HG03520 (cell line): ENCODE data around the gene BTBD9.

ENCODE experiments used
- ATAC-seq: cut with Tn5 transposase; IDR thresholded peaks from one replicate; pipeline ENCODE4 v1.9.1; 2021; ENCODE audit warnings: mild to moderate bottlenecking, moderate library complexity; ENCODE audit not compliant: unreplicated experiment

BTBD9 gene

DNA sequence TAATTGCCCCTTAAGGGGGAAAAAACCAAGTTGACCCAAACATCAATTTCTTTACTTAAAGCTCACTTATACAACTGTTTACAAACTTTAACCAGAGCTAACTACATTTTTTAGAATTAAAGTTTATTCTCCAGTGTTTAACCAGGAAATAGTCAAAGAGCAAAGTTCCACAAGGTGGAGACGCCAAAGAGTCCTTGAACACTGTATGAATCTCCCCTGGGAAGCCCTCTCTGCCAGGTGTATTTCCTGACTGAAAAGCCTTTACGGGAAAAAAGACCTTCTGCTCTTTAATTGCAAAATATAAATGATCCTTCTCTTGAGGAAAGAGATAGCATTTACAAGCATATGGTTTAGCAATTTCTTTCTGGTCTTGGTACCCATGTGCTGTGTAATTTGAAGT lies 36.2 kb downstream of the BTBD9 start:
- ATAC-seq = no peak

DNA sequence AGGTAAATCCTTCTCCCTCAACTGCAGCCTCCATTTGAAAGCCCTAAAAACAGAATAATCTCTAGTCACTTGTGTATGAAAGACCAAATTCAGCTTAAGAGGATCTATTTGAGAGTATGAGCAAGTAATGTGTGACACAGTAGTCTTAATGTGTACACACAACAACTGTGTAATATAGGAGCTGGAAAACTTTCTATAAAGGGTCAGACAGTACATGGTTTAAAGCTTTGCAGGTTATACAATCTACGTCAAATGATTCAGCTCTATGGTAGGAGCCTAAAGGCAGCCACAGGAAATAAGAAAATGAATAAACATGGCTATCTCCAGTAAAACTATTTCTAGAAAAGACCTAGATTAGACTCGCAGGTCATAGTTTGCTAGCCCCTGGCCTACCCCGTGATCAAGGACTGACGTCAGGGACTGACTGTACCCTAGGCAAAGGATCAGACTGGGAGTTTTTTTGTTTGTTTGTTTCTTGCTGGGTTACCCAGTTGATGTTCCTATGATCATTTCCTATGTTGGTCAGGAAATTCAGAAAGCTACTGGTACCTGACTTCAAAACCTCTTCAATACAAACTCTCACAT lies 39.7 kb downstream of the BTBD9 start:
- ATAC-seq = no peak

GRCh38 chr6:38599261-38599660 lies 40.5 kb downstream of the BTBD9 start:
- ATAC-seq = no peak

GRCh38 chr6:38593998-38594665 lies 45.6 kb downstream of the BTBD9 start:
- no peak for ATAC-seq

- no peak for ATAC-seq
Observed at GRCh38 chr6:38593409-38593808, 46.3 kb downstream of the BTBD9 start.

- no peak for ATAC-seq
Observed at GRCh38 chr6:38591439-38591838, 48.3 kb downstream of the BTBD9 start.

DNA sequence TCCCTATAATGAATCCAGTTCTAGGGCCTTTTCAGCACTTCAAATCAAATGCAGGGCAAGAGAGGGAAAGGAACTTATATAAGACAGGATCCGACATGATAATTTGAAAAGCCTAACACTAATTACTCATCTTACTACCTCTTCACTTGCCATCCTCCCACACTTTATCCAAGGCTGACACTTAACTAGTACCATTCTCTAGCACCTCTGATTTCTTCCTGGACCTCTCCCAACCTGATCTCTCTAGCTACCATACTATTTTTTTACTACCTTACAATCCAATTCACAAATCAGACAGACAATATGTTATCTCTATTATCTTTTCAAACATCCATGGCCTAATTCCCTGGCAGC lies 50.4 kb downstream of the BTBD9 start:
- no peak for ATAC-seq

DNA sequence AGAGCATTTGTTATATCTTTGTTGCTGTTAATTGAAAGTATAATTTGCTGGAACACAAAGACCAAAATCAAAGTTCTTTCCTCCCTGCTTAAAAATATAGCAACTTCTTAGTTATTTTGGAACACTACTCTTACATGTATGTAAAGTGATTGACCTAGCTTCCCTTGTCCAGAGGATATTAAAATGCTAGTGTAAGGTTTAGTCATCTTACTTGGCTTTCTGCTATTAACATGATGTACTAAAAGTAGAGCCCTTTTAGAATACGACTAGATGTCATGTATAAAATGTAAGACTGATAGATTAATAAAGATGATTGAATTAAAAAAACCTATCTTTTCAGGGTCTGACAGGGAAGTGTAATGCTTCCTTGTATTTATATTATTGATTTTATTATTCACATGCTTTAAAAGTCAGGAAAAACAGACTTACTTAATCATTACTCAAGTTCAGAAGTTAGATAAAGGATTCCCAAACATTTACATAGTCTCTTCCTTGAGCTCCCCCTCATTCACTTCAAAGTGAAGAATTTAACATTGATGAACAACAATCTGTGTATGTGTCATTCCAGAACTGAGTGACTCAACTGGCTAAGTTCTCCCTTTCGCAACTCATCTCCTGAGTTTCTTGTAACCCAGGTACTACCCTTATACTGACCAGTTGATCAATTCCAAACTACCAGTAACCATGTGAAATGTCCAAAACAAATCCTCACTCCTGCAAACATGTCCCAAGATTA lies 50.9 kb downstream of the BTBD9 start:
- no peak for ATAC-seq

- ATAC-seq = no peak
Observed at GRCh38 chr6:38587766-38588362, 51.9 kb downstream of the BTBD9 start.

DNA sequence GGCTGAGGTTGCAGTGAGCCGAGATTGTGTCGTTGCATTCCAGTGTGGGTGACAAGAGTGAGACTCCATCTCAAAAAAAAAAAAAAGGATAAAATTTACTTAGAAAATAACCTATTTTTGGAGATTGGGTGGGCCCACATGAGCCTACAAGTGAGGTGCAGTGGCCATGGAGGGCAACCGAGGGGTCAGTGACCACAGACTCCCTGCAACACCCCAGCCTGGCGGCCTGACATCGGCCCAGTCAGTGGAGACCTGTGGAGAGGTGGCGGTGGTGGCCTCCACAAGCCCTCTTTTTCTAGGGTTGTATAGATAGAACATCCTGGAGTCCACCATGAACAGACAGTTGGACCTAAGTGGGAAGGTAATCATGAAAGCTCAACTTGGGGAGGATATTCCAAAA lies 52.7 kb downstream of the BTBD9 start:
- no peak for ATAC-seq

- ATAC-seq = no peak
Observed at GRCh38 chr6:38584731-38585130, 55.0 kb downstream of the BTBD9 start.

DNA sequence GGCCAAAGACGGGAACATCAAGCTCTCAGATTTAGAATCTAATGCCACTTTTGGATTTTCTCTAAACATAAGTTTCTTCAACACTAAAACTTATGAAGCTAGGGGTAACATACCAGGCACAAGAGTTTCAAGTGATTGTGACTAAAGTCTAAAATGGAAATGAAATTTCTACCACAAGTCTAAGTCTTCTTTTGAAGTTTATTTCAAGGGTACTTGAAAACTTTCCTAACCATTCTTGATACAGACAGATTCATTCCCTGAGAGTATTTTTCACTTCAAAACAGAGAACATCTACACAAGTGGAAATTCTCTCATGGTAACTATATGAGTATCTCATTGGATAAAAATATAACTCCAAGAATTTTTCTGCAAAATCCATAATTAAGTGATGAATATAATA lies 56.2 kb downstream of the BTBD9 start:
- no peak for ATAC-seq

DNA sequence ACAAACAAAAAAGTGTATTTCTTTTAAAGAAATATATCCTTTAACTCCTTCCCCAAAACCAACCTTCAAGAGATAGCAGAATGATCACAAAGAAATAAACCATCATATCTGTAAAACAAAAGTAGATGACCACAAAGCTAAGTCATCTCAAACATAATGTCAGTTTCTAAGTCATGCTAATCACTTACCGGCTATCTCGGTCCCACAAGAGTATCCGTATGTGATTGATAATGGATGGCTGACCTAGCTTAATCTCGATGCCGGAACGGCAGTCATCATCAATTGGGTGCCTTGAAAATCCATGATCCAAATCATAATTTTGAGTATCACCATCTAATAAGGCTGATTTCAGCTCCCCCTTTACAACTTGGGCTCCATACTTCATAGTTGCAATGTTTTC lies 59.7 kb downstream of the BTBD9 start:
- ATAC-seq = no peak

DNA sequence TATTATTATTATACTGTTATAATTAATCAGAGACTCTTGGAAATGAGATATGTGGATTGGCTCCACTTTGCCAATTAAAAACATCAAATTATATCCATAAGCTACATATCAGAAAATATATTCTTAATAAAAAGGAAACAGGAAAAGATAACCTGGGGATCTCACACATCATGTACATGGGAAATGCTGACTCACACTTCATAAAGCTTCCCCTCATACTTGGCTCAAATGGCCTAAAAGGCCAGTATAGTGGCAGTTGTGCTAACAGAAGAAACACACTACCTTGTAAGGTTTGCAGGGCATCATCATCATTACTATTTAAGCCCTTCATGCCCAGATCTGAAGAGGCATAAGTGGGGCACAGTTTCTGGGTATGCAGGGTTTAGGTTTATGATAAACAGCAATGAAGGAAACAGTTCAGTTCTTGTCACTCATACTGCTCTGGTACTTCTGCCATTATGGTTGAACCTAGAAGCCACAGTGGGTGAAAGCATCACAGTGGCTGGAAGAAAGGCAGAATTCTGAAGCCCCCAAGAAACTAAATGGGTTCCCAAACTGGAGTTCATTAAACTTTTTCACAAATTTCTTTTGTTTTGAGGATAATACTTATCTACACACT lies 60.6 kb downstream of the BTBD9 start:
- no peak for ATAC-seq

- no peak for ATAC-seq
Observed at GRCh38 chr6:38578075-38578474, 61.7 kb downstream of the BTBD9 start.

- ATAC-seq = no peak
Observed at GRCh38 chr6:38577492-38577891, 62.2 kb downstream of the BTBD9 start.

DNA sequence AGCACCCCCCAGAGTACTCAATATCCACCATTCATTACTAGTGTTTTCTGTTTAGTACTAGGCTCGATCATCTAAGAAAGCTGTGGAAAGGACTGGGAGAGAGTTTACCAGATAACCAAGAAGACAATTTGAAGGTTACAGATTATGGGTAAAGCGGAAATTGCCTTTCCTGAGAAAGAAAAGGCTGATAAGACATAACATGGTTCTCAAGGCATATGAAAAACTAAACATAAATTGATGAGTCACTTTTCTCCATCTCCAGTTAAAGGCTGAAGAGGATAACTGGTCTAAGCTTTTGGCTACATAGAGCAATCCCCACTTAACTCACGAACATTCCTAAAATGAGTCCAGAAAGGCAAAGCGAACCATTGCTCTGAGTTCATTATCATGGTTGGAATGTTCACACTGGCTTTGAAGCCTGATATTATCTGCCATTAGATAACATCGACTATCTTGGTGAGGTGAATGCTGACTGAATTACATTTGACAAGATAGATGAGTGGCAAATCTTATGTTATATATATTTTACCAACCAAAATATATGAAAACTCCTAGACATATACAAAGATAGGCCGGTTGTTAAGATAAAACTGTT lies 65.8 kb downstream of the BTBD9 start:
- ATAC-seq = no peak

- no peak for ATAC-seq
Observed at GRCh38 chr6:38572186-38572813, 67.4 kb downstream of the BTBD9 start.

DNA sequence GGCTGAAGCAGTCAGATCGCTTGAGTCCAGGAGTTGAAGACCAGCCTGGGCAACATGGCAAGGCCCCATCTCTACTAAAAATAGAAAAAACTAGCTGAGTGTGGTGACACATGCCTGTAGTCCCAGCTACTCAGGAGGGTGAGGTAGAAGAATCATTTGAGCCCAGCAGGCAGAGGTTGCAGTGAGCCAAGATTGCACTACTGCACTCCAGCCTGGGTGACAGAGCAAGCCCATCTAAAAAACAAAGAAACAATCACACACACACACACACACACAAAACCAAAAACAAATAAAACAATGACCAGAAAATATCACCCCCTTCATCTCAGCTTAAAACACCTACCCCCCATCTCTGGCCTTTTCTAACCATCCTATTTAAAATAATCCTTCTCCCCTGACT lies 68.0 kb downstream of the BTBD9 start:
- ATAC-seq = no peak

DNA sequence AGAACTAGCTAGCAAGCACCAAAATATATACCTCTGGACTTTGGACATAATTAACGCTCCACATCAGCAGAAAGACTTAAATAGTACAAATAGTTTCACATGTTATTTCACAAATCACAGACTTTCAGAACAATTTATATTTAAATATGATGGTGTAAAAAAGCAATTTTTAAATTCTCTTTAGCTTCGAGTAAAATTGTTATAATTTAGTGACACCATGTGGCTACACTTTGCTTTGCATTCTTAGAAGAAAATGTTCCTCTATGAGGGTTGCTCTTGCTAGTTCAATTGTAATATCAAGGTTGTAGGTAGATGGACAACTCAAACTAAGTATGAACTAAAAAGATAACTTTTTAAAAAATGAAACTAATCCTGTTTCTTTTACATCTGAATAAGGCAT lies 69.0 kb downstream of the BTBD9 start:
- no peak for ATAC-seq

DNA sequence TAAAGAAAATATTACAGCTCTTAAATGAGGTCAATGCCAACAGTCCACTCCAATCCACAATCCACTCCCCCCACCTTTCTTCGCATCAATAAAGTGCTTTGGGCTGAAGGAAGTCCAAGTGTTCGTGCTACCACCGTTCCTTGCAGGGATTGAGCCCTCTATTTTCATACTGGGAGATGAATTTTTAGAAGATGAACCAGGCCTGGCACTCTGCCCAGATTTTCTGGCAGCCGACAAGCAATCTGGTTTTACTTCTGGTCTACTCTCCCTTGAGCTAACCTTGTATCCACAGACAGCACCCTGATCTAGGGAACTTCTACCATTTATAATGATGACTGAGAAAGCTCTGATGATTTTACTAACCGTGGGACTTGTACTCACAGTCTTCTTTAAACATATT lies 72.3 kb downstream of the BTBD9 start:
- no peak for ATAC-seq
